BJ (cell line): ENCODE measurements around the gene PTH2. TPM values are rescaled to one million over a fixed set of nuclear protein-coding genes. Genes with fewer than 3 reads are reported as not detected.
A peak's percentile ranks its signal among the peaks of the same experiment; 100 is the strongest.

Experiments
- CTCF ChIA-PET: fragments of 350-600 bp; formaldehyde crosslinking; extraction: SDS; loops from one replicate; lab custom pipeline; 2021; ENCODE audit warnings: antibody characterized with exemption, inconsistent platforms; lab: Yijun Ruan, JAX
- POLR2A ChIA-PET: fragments of 300-600 bp; sonication (Branson Sonifier 250); formaldehyde crosslinking; extraction: SDS; loops from one replicate; lab custom pipeline; 2021; ENCODE audit warnings: antibody characterized with exemption; lab: Charles Lee
- DNase-seq: peaks from one replicate; pipeline ENCODE4 v3.0.0-alpha.2; 2011; ENCODE audit warnings: low read depth
- H3K27me3 ChIP-seq: 2 replicates; pipeline ENCODE4 v1.6.0; 2011; ENCODE audit warnings: low read length; ENCODE audit not compliant: control insufficient read depth, insufficient read depth
- H3K36me3 ChIP-seq: 2 replicates; pipeline ENCODE4 v1.5.1; 2011; ENCODE audit warnings: low read length; ENCODE audit not compliant: control insufficient read depth, insufficient read depth
- H3K4me3 ChIP-seq: 2 replicates; pipeline ENCODE4 v1.5.1; 2011; ENCODE audit warnings: low read depth, mild to moderate bottlenecking, control low read depth, low read length
- CTCF ChIP-seq: IDR thresholded peaks from 2 replicates; pipeline ENCODE4 v1.5.1; 2011; ENCODE audit warnings: low read depth, mild to moderate bottlenecking, control low read depth, inconsistent platforms, low read length, moderate library complexity; ENCODE audit not compliant: insufficient read depth
- polyA plus RNA-seq: library from polyadenylated mRNA; depleted of rRNA; stranded (reverse); fragments of >200 nt; gene quantifications from 2 replicates; pipeline ENCODE4 v1.2.3, GENCODE V29; 2011

Gene PTH2
- polyA plus RNA-seq, 1 experiment = not detected

GRCh38 chr19:49432141-49433073, 9.2 kb upstream of the PTH2 start:
- no peaks in the 10 kb centered on the region for H3K36me3 ChIP-seq
- no peak overlapping the region for H3K4me3 ChIP-seq
- ChIA-PET CTCF (no interaction called here), POLR2A (no interaction called here)
- no peak for TF ChIP-seq CTCF
- H3K27me3 ChIP-seq = peaks cover 59% of the 10 kb centered on the region
- no peak for DNase-seq

- Histone ChIP-seq H3K36me3 (no peaks in the 10 kb centered on the region), H3K27me3 (peaks cover 63% of the 10 kb centered on the region), H3K4me3 (no peak overlapping the region)
- CTCF ChIA-PET = interaction anchor here (0.8 kb wide), 1 partner anchor 12 kb away, joined by 3 read pairs; no protein-coding TSS in a partner anchor
- POLR2A ChIA-PET = no interaction called here
- no peak for DNase-seq
- no peak for TF ChIP-seq CTCF
Measured at GRCh38 chr19:49431330-49431749, 8.1 kb upstream of the PTH2 start.

- H3K36me3 ChIP-seq = no peaks in the 10 kb centered on the region
- no peak for DNase-seq
- ChIA-PET CTCF (interaction anchor here (0.8 to 1.6 kb wide), 2 partner anchors 10 to 12 kb away, joined by 3 read pairs; no protein-coding TSS in a partner anchor), POLR2A (no interaction called here)
- TF ChIP-seq CTCF = peak; percentile 18; the same call in 1 of the 2 replicates
- peaks cover 66% of the 10 kb centered on the region for H3K27me3 ChIP-seq
- H3K4me3 ChIP-seq = no peak overlapping the region
Measured at GRCh38 chr19:49430678-49431329, 7.6 kb upstream of the PTH2 start.

- Histone ChIP-seq H3K4me3 (no peak overlapping the region), H3K27me3 (peaks cover 70% of the 10 kb centered on the region), H3K36me3 (no peaks in the 10 kb centered on the region)
- DNase-seq = no peak
- no peak for TF ChIP-seq CTCF
- CTCF ChIA-PET = interaction anchor here (1.6 kb wide), 1 partner anchor 10 kb away, joined by 3 read pairs; no protein-coding TSS in a partner anchor
- POLR2A ChIA-PET = interaction anchor here (0.6 kb wide), 1 partner anchor 32 kb away, joined by 3 read pairs; no protein-coding TSS in a partner anchor
Measured at GRCh38 chr19:49430172-49430677, 7.0 kb upstream of the PTH2 start.
